Pancreas (tissue), 10 donors: ENCODE data around the gene LMBR1. TPM values are rescaled to one million over a fixed set of nuclear protein-coding genes. Genes with fewer than 3 reads are reported as not detected.

Experiments
- ATAC-seq, 4 donors: fragments of 200-7000 bp; cut with Tn5 transposase; one replicate each; pipeline versions ENCODE4 v1.8.0 to v1.9.1; 2020; ENCODE audit warnings: mild to moderate bottlenecking in 4 of 4, moderate library complexity in 4 of 4
- DNase-seq, 6 donors: peaks; one replicate each; pipeline ENCODE4 v3.0.0-alpha.2; 2020
- FAIRE-seq: peaks from 2 replicates; lab custom pipeline; 2012; peaks lifted over from hg19 to GRCh38; lab: Jason Lieb, UNC
- H3K27ac ChIP-seq, 4 donors: fragments of 200-600 bp; sonication (generic); 1 replicate in 3 of 4; 2 replicates in 1 of 4; pipeline versions ENCODE4 v1.5.0 to v1.8.0; 2020
- H3K27me3 ChIP-seq, 4 donors: fragments of 200-600 bp; one replicate each; pipeline ENCODE4 v1.8.0; 2021
- H3K36me3 ChIP-seq, 3 donors: fragments of 200-600 bp; sonication (generic) in 1 of 3; one replicate each; pipeline versions ENCODE4 v1.5.0 to v1.8.0; 2020 to 2021
- H3K4me1 ChIP-seq, 3 donors: fragments of 200-600 bp; one replicate each; pipeline ENCODE4 v1.8.0; 2021
- H3K4me3 ChIP-seq, 4 donors: fragments of 200-600 bp; sonication (generic) in 2 of 4; one replicate each; pipeline versions ENCODE4 v1.5.0 to v1.8.0; 2020 to 2021
- H3K9me3 ChIP-seq, 4 donors: fragments of 200-600 bp; one replicate each; pipeline ENCODE4 v1.8.0; 2021
- CTCF ChIP-seq, 4 donors: fragments of 200-600 bp; sonication (generic) in 3 of 4; IDR thresholded peaks; one replicate each; pipeline versions ENCODE4 v1.5.0 to v1.8.0; 2021; ENCODE audit warnings: antibody characterized with exemption in 4 of 4
- WGBS, 2 donors: extraction: QIAGEN DNeasy Blood & Tissue Kit; methylation state at CpG; one replicate each; pipeline ENCODE4 v1.1.7; 2013; 5-methylcytosine and 5-hydroxymethylcytosine counted together
- intact Hi-C, 3 donors: fragments of 100-400 bp; cut with DNase I; formaldehyde crosslinking; loops; one replicate each; pipeline versions ENCODE4 v1.11.1 to v1.14.2; 2022
- polyA plus RNA-seq, 2 donors: library from polyadenylated mRNA; stranded (reverse); fragments of 200-250 nt; gene quantifications; one replicate each; pipeline ENCODE4 v1.2.3, GENCODE V29; 2013
- total RNA-seq, 6 donors: library from RNA; stranded (reverse); fragmentation: NEBNext Ultra II Directional in 4 of 6; extraction: Animal tissue kit (Norgen Biotek cat#: 25700) in 4 of 6; gene quantifications; one replicate each; pipeline versions ENCODE4 v1.2.1 to v1.2.4, GENCODE V29; 2021 to 2023
- donor health status: healthy with polysubstance abuse.
- donor health status: DM: no; HTN: no; CAD: no; lungs with moderate emphysema.
- donor health status: DM: no; HTN: no; CAD: no.
- donor health status: control.
- donor health status: control.
- donor health status: Bipolar disorder and iron deficiency.
- donor health status: DM: yes; HTN: yes; CAD: no.
- donor health status: DM: no; HTN: no; CAD: no.
- donor health status: DM: no; HTN: no; CAD: no.
- donor health status: DM: yes; HTN: yes; CAD: no.

LMBR1 gene
- total and polyA plus RNA-seq, 8 donors = 6.7 to 40.4 (median 24.7) TPM

GRCh38 chr7:156778201-156778600 is 114.8 kb downstream of the LMBR1 start:
- intact Hi-C loops = no loop called here
- no peaks in the 10 kb centered on the region for H3K9me3 ChIP-seq
- H3K4me1 ChIP-seq = no peaks in the 10 kb centered on the region
- DNase-seq (no peak), ATAC-seq (no peak), FAIRE-seq (no peak)
- no peak overlapping the region for H3K4me3 ChIP-seq
- no peaks in the 10 kb centered on the region for H3K36me3 ChIP-seq
- no peak for TF ChIP-seq CTCF (IDR thresholded peaks at IDR 0.05)
- no peaks in the 10 kb centered on the region for H3K27me3 ChIP-seq
- H3K27ac ChIP-seq = no peak overlapping the region
- 81 to 83% methylated on average over 3 of the region's 3 CpGs for WGBS, 2 donors

GRCh38 chr7:156777364-156778069 is 115.5 kb downstream of the LMBR1 start:
- DNase-seq = no peak
- ATAC-seq = no peak
- no peaks in the 10 kb centered on the region for H3K27me3 ChIP-seq
- H3K4me1 ChIP-seq = no peaks in the 10 kb centered on the region
- intact Hi-C loops = no loop called here
- no peak overlapping the region for H3K4me3 ChIP-seq
- H3K27ac ChIP-seq = no peak overlapping the region
- no peaks in the 10 kb centered on the region for H3K9me3 ChIP-seq
- no peak for TF ChIP-seq CTCF (IDR thresholded peaks at IDR 0.05)
- H3K36me3 ChIP-seq = no peaks in the 10 kb centered on the region
- no peak for FAIRE-seq
- 96% methylated on average over 5 of the region's 5 CpGs for WGBS, 2 donors

DNA sequence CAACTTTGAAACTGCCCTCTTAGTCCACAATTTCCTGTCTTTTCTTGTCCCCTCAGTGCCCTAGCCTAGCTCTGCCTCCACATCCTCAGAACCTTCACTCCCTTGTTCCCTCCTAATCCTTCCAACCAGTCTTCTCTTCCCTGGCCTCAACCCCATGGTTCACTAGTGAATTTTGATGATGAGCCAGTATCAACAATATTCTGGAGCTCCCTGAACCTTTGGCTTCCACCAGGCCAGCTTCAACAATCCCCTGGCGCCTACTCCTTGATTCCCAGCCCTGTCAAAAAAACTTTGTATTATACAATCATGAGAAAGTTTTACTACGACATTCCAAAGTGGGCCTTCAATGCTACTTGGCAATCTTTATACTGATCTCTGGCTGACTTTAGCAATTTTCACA is 116.5 kb downstream of the LMBR1 start:
- H3K27me3 ChIP-seq = no peaks in the 10 kb centered on the region
- no peaks in the 10 kb centered on the region for H3K36me3 ChIP-seq
- TF ChIP-seq CTCF (IDR thresholded peaks at IDR 0.05) = no peak
- no peak overlapping the region for H3K4me3 ChIP-seq
- no peaks in the 10 kb centered on the region for H3K4me1 ChIP-seq
- 91 to 92% methylated on average over 2 of the region's 2 CpGs for WGBS, 2 donors
- intact Hi-C loops = no loop called here
- FAIRE-seq (no peak), ATAC-seq (no peak), DNase-seq (no peak)
- no peak overlapping the region for H3K27ac ChIP-seq
- no peaks in the 10 kb centered on the region for H3K9me3 ChIP-seq

- FAIRE-seq (no peak), DNase-seq (no peak), ATAC-seq (no peak)
- WGBS, 2 donors = 64 to 100% methylated on average over 1 of the region's 1 CpG
- H3K36me3 ChIP-seq = no peaks in the 10 kb centered on the region
- H3K27me3 ChIP-seq = no peaks in the 10 kb centered on the region
- H3K27ac ChIP-seq = no peak overlapping the region
- intact Hi-C loops = no loop called here
- TF ChIP-seq CTCF (IDR thresholded peaks at IDR 0.05) = no peak
- no peaks in the 10 kb centered on the region for H3K9me3 ChIP-seq
- no peak overlapping the region for H3K4me3 ChIP-seq
- H3K4me1 ChIP-seq = no peaks in the 10 kb centered on the region
Measured at GRCh38 chr7:156773966-156774365, 119.0 kb downstream of the LMBR1 start.

GRCh38 chr7:156772725-156773124 is 120.3 kb downstream of the LMBR1 start:
- Histone ChIP-seq H3K9me3 (no peaks in the 10 kb centered on the region), H3K27me3 (no peaks in the 10 kb centered on the region), H3K36me3 (no peaks in the 10 kb centered on the region), H3K4me3 (no peak overlapping the region), H3K4me1 (no peaks in the 10 kb centered on the region), H3K27ac (no peak overlapping the region)
- FAIRE-seq (no peak), ATAC-seq (no peak), DNase-seq (no peak)
- 91 to 94% methylated on average over 5 of the region's 5 CpGs for WGBS, 2 donors
- intact Hi-C loops = no loop called here
- TF ChIP-seq CTCF (IDR thresholded peaks at IDR 0.05) = no peak
